Pancreas (tissue), 10 donors: ENCODE data around the gene IMMP2L. TPM values are rescaled to one million over a fixed set of nuclear protein-coding genes. Genes with fewer than 3 reads are reported as not detected.

Experiments
- ATAC-seq, 4 donors: fragments of 200-7000 bp; cut with Tn5 transposase; one replicate each; pipeline versions ENCODE4 v1.8.0 to v1.9.1; 2020; ENCODE audit warnings: mild to moderate bottlenecking in 4 of 4, moderate library complexity in 4 of 4
- DNase-seq, 6 donors: peaks; one replicate each; pipeline ENCODE4 v3.0.0-alpha.2; 2020
- FAIRE-seq: peaks from 2 replicates; lab custom pipeline; 2012; peaks lifted over from hg19 to GRCh38; lab: Jason Lieb, UNC
- H3K27ac ChIP-seq, 4 donors: fragments of 200-600 bp; sonication (generic); 1 replicate in 3 of 4; 2 replicates in 1 of 4; pipeline versions ENCODE4 v1.5.0 to v1.8.0; 2020
- H3K27me3 ChIP-seq, 4 donors: fragments of 200-600 bp; one replicate each; pipeline ENCODE4 v1.8.0; 2021
- H3K36me3 ChIP-seq, 3 donors: fragments of 200-600 bp; sonication (generic) in 1 of 3; one replicate each; pipeline versions ENCODE4 v1.5.0 to v1.8.0; 2020 to 2021
- H3K4me1 ChIP-seq, 3 donors: fragments of 200-600 bp; one replicate each; pipeline ENCODE4 v1.8.0; 2021
- H3K4me3 ChIP-seq, 4 donors: fragments of 200-600 bp; sonication (generic) in 2 of 4; one replicate each; pipeline versions ENCODE4 v1.5.0 to v1.8.0; 2020 to 2021
- H3K9me3 ChIP-seq, 4 donors: fragments of 200-600 bp; one replicate each; pipeline ENCODE4 v1.8.0; 2021
- CTCF ChIP-seq, 4 donors: fragments of 200-600 bp; sonication (generic) in 3 of 4; IDR thresholded peaks; one replicate each; pipeline versions ENCODE4 v1.5.0 to v1.8.0; 2021; ENCODE audit warnings: antibody characterized with exemption in 4 of 4
- WGBS, 2 donors: extraction: QIAGEN DNeasy Blood & Tissue Kit; methylation state at CpG; one replicate each; pipeline ENCODE4 v1.1.7; 2013; 5-methylcytosine and 5-hydroxymethylcytosine counted together
- intact Hi-C, 3 donors: fragments of 100-400 bp; cut with DNase I; formaldehyde crosslinking; loops; one replicate each; pipeline versions ENCODE4 v1.11.1 to v1.14.2; 2022
- polyA plus RNA-seq, 2 donors: library from polyadenylated mRNA; stranded (reverse); fragments of 200-250 nt; gene quantifications; one replicate each; pipeline ENCODE4 v1.2.3, GENCODE V29; 2013
- total RNA-seq, 6 donors: library from RNA; stranded (reverse); fragmentation: NEBNext Ultra II Directional in 4 of 6; extraction: Animal tissue kit (Norgen Biotek cat#: 25700) in 4 of 6; gene quantifications; one replicate each; pipeline versions ENCODE4 v1.2.1 to v1.2.4, GENCODE V29; 2021 to 2023
- donor health status: healthy with polysubstance abuse.
- donor health status: DM: no; HTN: no; CAD: no; lungs with moderate emphysema.
- donor health status: DM: no; HTN: no; CAD: no.
- donor health status: control.
- donor health status: control.
- donor health status: Bipolar disorder and iron deficiency.
- donor health status: DM: yes; HTN: yes; CAD: no.
- donor health status: DM: no; HTN: no; CAD: no.
- donor health status: DM: no; HTN: no; CAD: no.
- donor health status: DM: yes; HTN: yes; CAD: no.

IMMP2L gene
- total and polyA plus RNA-seq, 8 donors: 7.3 to 30.0 (median 12.9) TPM

GRCh38 chr7:111081546-111082267 lies 480.6 kb downstream of the IMMP2L start:
- WGBS, 2 donors: 87 to 94% methylated on average over 4 of the region's 4 CpGs
- no peak for FAIRE-seq
- TF ChIP-seq CTCF (IDR thresholded peaks at IDR 0.05): no peak

GRCh38 chr7:111080495-111081105 lies 481.7 kb downstream of the IMMP2L start:
- WGBS, 2 donors: 95 to 98% methylated on average over 1 of the region's 1 CpG
- Histone ChIP-seq H3K27me3 (no peaks in the 10 kb centered on the region), H3K9me3 (no peaks in the 10 kb centered on the region), H3K4me3 (no peak overlapping the region), H3K36me3 (no peaks in the 10 kb centered on the region), H3K27ac (no peak overlapping the region), H3K4me1 (no peaks in the 10 kb centered on the region)
- FAIRE-seq: no peak
- no peak for ATAC-seq
- TF ChIP-seq CTCF (IDR thresholded peaks at IDR 0.05): no peak
- DNase-seq: no peak
- intact Hi-C loops: no loop called here

More at GRCh38 chr7:111081546-111082267, 480.6 kb downstream of the IMMP2L start:
- Histone ChIP-seq H3K27ac (no peak overlapping the region), H3K4me3 (no peak overlapping the region), H3K27me3 (no peaks in the 10 kb centered on the region), H3K36me3 (no peaks in the 10 kb centered on the region), H3K9me3 (no peaks in the 10 kb centered on the region), H3K4me1 (no peaks in the 10 kb centered on the region)
- ATAC-seq (no peak), DNase-seq (no peak)
- intact Hi-C loops: no loop called here

- intact Hi-C loops: no loop called here
- no peak for TF ChIP-seq CTCF (IDR thresholded peaks at IDR 0.05)
- Histone ChIP-seq H3K27me3 (no peaks in the 10 kb centered on the region), H3K4me3 (no peak overlapping the region), H3K36me3 (no peaks in the 10 kb centered on the region), H3K4me1 (no peaks in the 10 kb centered on the region), H3K9me3 (no peaks in the 10 kb centered on the region), H3K27ac (no peak overlapping the region)
- ATAC-seq: no peak
- DNase-seq: no peak
- 94 to 98% methylated on average over 2 of the region's 2 CpGs for WGBS, 2 donors
- no peak for FAIRE-seq
Observed at GRCh38 chr7:111077001-111077400, 485.3 kb downstream of the IMMP2L start.

- H3K36me3 ChIP-seq: no peaks in the 10 kb centered on the region
- H3K4me3 ChIP-seq: no peak overlapping the region
- intact Hi-C loops: no loop called here
- ATAC-seq (no peak), FAIRE-seq (no peak), DNase-seq (no peak)
- no peaks in the 10 kb centered on the region for H3K27me3 ChIP-seq
- H3K9me3 ChIP-seq: no peaks in the 10 kb centered on the region
- no peak for TF ChIP-seq CTCF (IDR thresholded peaks at IDR 0.05)
- H3K4me1 ChIP-seq: no peaks in the 10 kb centered on the region
- no peak overlapping the region for H3K27ac ChIP-seq
Observed at GRCh38 chr7:111076205-111076604, 486.1 kb downstream of the IMMP2L start.

- 90 to 93% methylated on average over 5 of the region's 5 CpGs for WGBS, 2 donors
- DNase-seq (no peak), FAIRE-seq (no peak), ATAC-seq (no peak)
- Histone ChIP-seq H3K4me3 (no peak overlapping the region), H3K36me3 (no peaks in the 10 kb centered on the region), H3K9me3 (no peaks in the 10 kb centered on the region), H3K27me3 (no peaks in the 10 kb centered on the region), H3K4me1 (no peaks in the 10 kb centered on the region), H3K27ac (no peak overlapping the region)
- intact Hi-C loops: no loop called here
- no peak for TF ChIP-seq CTCF (IDR thresholded peaks at IDR 0.05)
Observed at GRCh38 chr7:111075498-111075897, 486.8 kb downstream of the IMMP2L start.
